ENCODE data around the gene LTBP3.

The LTBP3 gene

GRCh38 chr11:65553301-65554001 is 4.7 kb downstream of the LTBP3 start:
- DNase-seq, result peak; percentile 87

- DNase-seq, result no peak
Observed at GRCh38 chr11:65552388-65552951, 5.7 kb downstream of the LTBP3 start.

GRCh38 chr11:65551572-65552387 is 6.4 kb downstream of the LTBP3 start:
- DNase-seq, result peak; percentile 74

- DNase-seq, result no peak
Observed at GRCh38 chr11:65549096-65549495, 9.1 kb downstream of the LTBP3 start.

GRCh38 chr11:65548395-65548794 is 9.8 kb downstream of the LTBP3 start:
- DNase-seq, result no peak

- peak; percentile 49 for DNase-seq
Observed at GRCh38 chr11:65547446-65548125, 10.6 kb downstream of the LTBP3 start.

GRCh38 chr11:65546217-65546958 is 11.8 kb downstream of the LTBP3 start:
- peak; percentile 98 for DNase-seq

GRCh38 chr11:65545853-65546216 is 12.3 kb downstream of the LTBP3 start:
- DNase-seq, result no peak

GRCh38 chr11:65542738-65543390 is 15.3 kb downstream of the LTBP3 start:
- no peak for DNase-seq

- no peak for DNase-seq
Observed at GRCh38 chr11:65541093-65541982, 16.8 kb downstream of the LTBP3 start.

- DNase-seq, result peak; percentile 87
Observed at GRCh38 chr11:65540290-65541092, 17.7 kb downstream of the LTBP3 start.

- DNase-seq, result no peak
Observed at GRCh38 chr11:65539744-65540289, 18.3 kb downstream of the LTBP3 start.

- DNase-seq, result no peak
Observed at GRCh38 chr11:65538915-65539743, 19.0 kb downstream of the LTBP3 start.

- no peak for DNase-seq
Observed at GRCh38 chr11:65538232-65538914, 19.8 kb downstream of the LTBP3 start.

- no peak for DNase-seq
Observed at GRCh38 chr11:65537620-65538231, 20.4 kb downstream of the LTBP3 start.

GRCh38 chr11:65537296-65537597 is 20.9 kb downstream of the LTBP3 start:
- no peak for DNase-seq

GRCh38 chr11:65536412-65537295 is 21.5 kb downstream of the LTBP3 start:
- no peak for DNase-seq
